ENCODE data around the gene FAS. TPM values are rescaled to one million over a fixed set of nuclear protein-coding genes. Genes with fewer than 3 reads are reported as not detected.

Gene FAS
- total and polyA plus RNA-seq, 11 donors, result 1.6 to 15.6 (median 3.9) TPM

GRCh38 chr10:89032141-89032891 lies 41.7 kb downstream of the FAS start:
- H3K27ac ChIP-seq, result peak overlapping the region in 1 of 12 donors; percentile 48
- intact Hi-C loops (cut with DNase I), result loop anchor here in 3 of 10 donors (2.0 to 5.0 kb wide), 3 partner anchors 40 to 176 kb away; no protein-coding TSS in a partner anchor
- no peaks in the 10 kb centered on the region for H3K27me3 ChIP-seq
- no peak overlapping the region for H3K4me3 ChIP-seq
- ATAC-seq, result peak in 3 of 4 donors; percentile 39 to 51 (median 50)
- no peaks in the 10 kb centered on the region for H3K36me3 ChIP-seq
- WGBS, 4 donors, result 52 to 64% (median 56%) methylated on average over 8 of the region's 8 CpGs
- H3K4me1 ChIP-seq, result peaks cover 0 to 48% (median 7%) of the 10 kb centered on the region in 12 donors
- no peak for DNase-seq
- no peak for TF ChIP-seq POLR2A (IDR thresholded peaks at IDR 0.05)
- TF ChIP-seq, protein P1, sequence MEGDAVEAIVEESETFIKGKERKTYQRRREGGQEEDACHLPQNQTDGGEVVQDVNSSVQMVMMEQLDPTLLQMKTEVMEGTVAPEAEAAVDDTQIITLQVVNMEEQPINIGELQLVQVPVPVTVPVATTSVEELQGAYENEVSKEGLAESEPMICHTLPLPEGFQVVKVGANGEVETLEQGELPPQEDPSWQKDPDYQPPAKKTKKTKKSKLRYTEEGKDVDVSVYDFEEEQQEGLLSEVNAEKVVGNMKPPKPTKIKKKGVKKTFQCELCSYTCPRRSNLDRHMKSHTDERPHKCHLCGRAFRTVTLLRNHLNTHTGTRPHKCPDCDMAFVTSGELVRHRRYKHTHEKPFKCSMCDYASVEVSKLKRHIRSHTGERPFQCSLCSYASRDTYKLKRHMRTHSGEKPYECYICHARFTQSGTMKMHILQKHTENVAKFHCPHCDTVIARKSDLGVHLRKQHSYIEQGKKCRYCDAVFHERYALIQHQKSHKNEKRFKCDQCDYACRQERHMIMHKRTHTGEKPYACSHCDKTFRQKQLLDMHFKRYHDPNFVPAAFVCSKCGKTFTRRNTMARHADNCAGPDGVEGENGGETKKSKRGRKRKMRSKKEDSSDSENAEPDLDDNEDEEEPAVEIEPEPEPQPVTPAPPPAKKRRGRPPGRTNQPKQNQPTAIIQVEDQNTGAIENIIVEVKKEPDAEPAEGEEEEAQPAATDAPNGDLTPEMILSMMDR (IDR thresholded peaks at IDR 0.05), result no peak
- H3K9me3 ChIP-seq, result no peaks in the 10 kb centered on the region

DNA sequence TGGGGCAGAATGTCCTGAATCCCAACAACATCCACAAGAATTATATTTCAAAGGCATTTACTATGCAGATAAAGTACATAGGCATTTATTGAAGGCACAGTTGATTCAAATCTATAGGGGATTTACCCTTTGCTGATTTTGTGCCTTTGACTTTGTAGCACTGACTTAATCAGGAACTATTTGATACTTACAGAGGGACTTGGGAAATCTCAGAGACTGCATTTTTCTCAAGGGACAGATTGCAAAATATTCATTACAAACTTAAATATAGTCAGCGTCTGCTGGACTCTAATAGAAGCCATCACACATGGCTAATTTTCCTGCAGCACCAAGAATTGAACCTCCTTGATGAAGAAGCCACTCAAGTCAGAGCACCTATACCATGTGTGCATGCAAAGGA lies 44.9 kb downstream of the FAS start:
- Histone ChIP-seq H3K27me3 (no peaks in the 10 kb centered on the region), H3K36me3 (peaks cover 0 to under 1% (median 0%) of the 10 kb centered on the region in 9 donors), H3K27ac (no peak overlapping the region), H3K9me3 (peaks cover 0 to 2% (median 0%) of the 10 kb centered on the region in 12 donors), H3K4me1 (peaks cover 0 to 38% (median 3%) of the 10 kb centered on the region in 12 donors), H3K4me3 (no peak overlapping the region)
- WGBS, 4 donors, result 59 to 77% (median 71%) methylated on average over 1 of the region's 1 CpG
- intact Hi-C loops (cut with DNase I), result no loop called here
- no peak for TF ChIP-seq POLR2A (IDR thresholded peaks at IDR 0.05)
- TF ChIP-seq, protein P1 (IDR thresholded peaks at IDR 0.05), result no peak
- DNase-seq (no peak), ATAC-seq (no peak)

GRCh38 chr10:89037096-89037495 lies 46.5 kb downstream of the FAS start:
- peaks cover 0 to 3% (median 0%) of the 10 kb centered on the region in 9 donors for H3K36me3 ChIP-seq
- H3K9me3 ChIP-seq, result peaks cover 0 to 4% (median 0%) of the 10 kb centered on the region in 12 donors
- peaks cover 0 to 22% (median 3%) of the 10 kb centered on the region in 12 donors for H3K4me1 ChIP-seq
- DNase-seq (no peak), ATAC-seq (no peak)
- intact Hi-C loops (cut with DNase I), result no loop called here
- WGBS, 4 donors, result 84 to 94% (median 90%) methylated on average over 3 of the region's 3 CpGs
- H3K4me3 ChIP-seq, result no peak overlapping the region
- no peaks in the 10 kb centered on the region for H3K27me3 ChIP-seq
- TF ChIP-seq POLR2A (IDR thresholded peaks at IDR 0.05), result no peak
- TF ChIP-seq, protein P1 (IDR thresholded peaks at IDR 0.05), result no peak
- H3K27ac ChIP-seq, result no peak overlapping the region

GRCh38 chr10:89042562-89042961 lies 52.0 kb downstream of the FAS start:
- no peak overlapping the region for H3K27ac ChIP-seq
- no peak overlapping the region for H3K4me3 ChIP-seq
- DNase-seq (no peak), ATAC-seq (no peak)
- WGBS, 4 donors, result 76 to 94% (median 84%) methylated on average over 2 of the region's 2 CpGs
- H3K9me3 ChIP-seq, result peaks cover 0 to 4% (median 0%) of the 10 kb centered on the region in 12 donors
- H3K27me3 ChIP-seq, result no peaks in the 10 kb centered on the region
- TF ChIP-seq, protein P1 (IDR thresholded peaks at IDR 0.05), result no peak
- no peak for TF ChIP-seq POLR2A (IDR thresholded peaks at IDR 0.05)
- intact Hi-C loops (cut with DNase I), result no loop called here
- H3K36me3 ChIP-seq, result peaks cover 0 to 3% (median 0%) of the 10 kb centered on the region in 9 donors
- H3K4me1 ChIP-seq, result peaks cover 0 to 7% (median 0%) of the 10 kb centered on the region in 12 donors

All from heart left ventricle (tissue), 16 donors.